GM10847 (cell line): Measurements from ENCODE around the gene ARV1.

ENCODE experiments used
- POLR2A ChIP-seq: IDR thresholded peaks from 2 replicates; pipeline ENCODE4 v1.6.1; 2011; ENCODE audit not compliant: insufficient read length; ENCODE audit errors: extremely low read depth

ARV1 gene

GRCh38 chr1:231001892-231002291 lies 23.0 kb downstream of the ARV1 start:
- no peak for TF ChIP-seq POLR2A

- TF ChIP-seq POLR2A, result no peak
These were observed 32.5 kb downstream of the ARV1 start for GRCh38 chr1:231011360-231011759.

GRCh38 chr1:231011963-231012362 lies 33.1 kb downstream of the ARV1 start:
- TF ChIP-seq POLR2A, result no peak

- no peak for TF ChIP-seq POLR2A
These were observed 34.6 kb downstream of the ARV1 start for GRCh38 chr1:231013391-231014015.

GRCh38 chr1:231016234-231016633 lies 37.3 kb downstream of the ARV1 start:
- TF ChIP-seq POLR2A, result no peak

GRCh38 chr1:231016966-231017365 lies 38.1 kb downstream of the ARV1 start:
- no peak for TF ChIP-seq POLR2A

- TF ChIP-seq POLR2A, result no peak
These were observed 40.8 kb downstream of the ARV1 start for GRCh38 chr1:231019711-231020110.

- no peak for TF ChIP-seq POLR2A
These were observed 41.3 kb downstream of the ARV1 start for GRCh38 chr1:231020139-231020601.

GRCh38 chr1:231020816-231021215 lies 41.9 kb downstream of the ARV1 start:
- TF ChIP-seq POLR2A, result no peak

GRCh38 chr1:231021540-231022031 lies 42.7 kb downstream of the ARV1 start:
- TF ChIP-seq POLR2A, result no peak

- no peak for TF ChIP-seq POLR2A
These were observed 44.3 kb downstream of the ARV1 start for GRCh38 chr1:231023150-231023549.

GRCh38 chr1:231026576-231026975 lies 47.7 kb downstream of the ARV1 start:
- TF ChIP-seq POLR2A, result no peak

- no peak for TF ChIP-seq POLR2A
These were observed 48.4 kb downstream of the ARV1 start for GRCh38 chr1:231027136-231027925.

- no peak for TF ChIP-seq POLR2A
These were observed 49.1 kb downstream of the ARV1 start for GRCh38 chr1:231027971-231028370.

GRCh38 chr1:231028682-231029081 lies 49.8 kb downstream of the ARV1 start:
- no peak for TF ChIP-seq POLR2A

- no peak for TF ChIP-seq POLR2A
These were observed 50.9 kb downstream of the ARV1 start for GRCh38 chr1:231029841-231030240.
